Effector memory CD4-positive, alpha-beta T cell (primary cell): Measurements from ENCODE around the gene HADHA.

Source experiments
- DNase-seq, 3 donors: peaks; one replicate each; pipeline ENCODE4 v3.0.0-alpha.2; 2020
- H3K27ac ChIP-seq: 2 replicates; pipeline ENCODE4 v1.7.0; 2013; ENCODE audit warnings: mild to moderate bottlenecking, low read length, moderate library complexity; ENCODE audit not compliant: insufficient read depth, poor library complexity, severe bottlenecking
- H3K27me3 ChIP-seq: replicated peaks from 2 replicates; pipeline ENCODE4 v1.7.0; 2013; ENCODE audit warnings: mild to moderate bottlenecking, low read length; ENCODE audit not compliant: insufficient read depth, control insufficient read depth, poor library complexity, severe bottlenecking
- H3K36me3 ChIP-seq: 2 replicates; pipeline ENCODE4 v1.7.0; 2013; ENCODE audit warnings: mild to moderate bottlenecking, low read length, moderate library complexity; ENCODE audit not compliant: control insufficient read depth, insufficient read depth
- H3K4me1 ChIP-seq: 2 replicates; pipeline ENCODE4 v1.7.0; 2013; ENCODE audit warnings: low read length, mild to moderate bottlenecking; ENCODE audit not compliant: control insufficient read depth, insufficient read depth, poor library complexity, severe bottlenecking
- H3K4me3 ChIP-seq: 2 replicates; pipeline ENCODE4 v1.7.0; 2013; ENCODE audit warnings: low read length, low read depth, mild to moderate bottlenecking; ENCODE audit not compliant: insufficient read depth, poor library complexity, severe bottlenecking
- H3K9me3 ChIP-seq: 2 replicates; pipeline ENCODE4 v1.7.0; 2013; ENCODE audit warnings: mild to moderate bottlenecking, low read length, moderate library complexity; ENCODE audit not compliant: control insufficient read depth

HADHA gene

GRCh38 chr2:26185954-26186770 is 58.3 kb downstream of the HADHA start:
- no peaks in the 10 kb centered on the region for H3K27me3 ChIP-seq
- no peak for DNase-seq
- no peaks in the 10 kb centered on the region for H3K9me3 ChIP-seq
- H3K4me1 ChIP-seq: peaks cover 7% of the 10 kb centered on the region
- no peak overlapping the region for H3K27ac ChIP-seq
- no peak overlapping the region for H3K4me3 ChIP-seq
- H3K36me3 ChIP-seq: peaks cover 9% of the 10 kb centered on the region

- Histone ChIP-seq H3K27ac (peak overlapping the region; percentile 37), H3K4me1 (peaks cover 7% of the 10 kb centered on the region), H3K9me3 (no peaks in the 10 kb centered on the region), H3K36me3 (peaks cover 2% of the 10 kb centered on the region), H3K4me3 (peak overlapping the region; percentile 70), H3K27me3 (no peaks in the 10 kb centered on the region)
- DNase-seq: no peak
These were observed 59.0 kb downstream of the HADHA start for GRCh38 chr2:26185304-26185928.

- H3K36me3 ChIP-seq: no peaks in the 10 kb centered on the region
- H3K4me1 ChIP-seq: peaks cover 7% of the 10 kb centered on the region
- H3K27ac ChIP-seq: peak overlapping the region; percentile 37
- H3K27me3 ChIP-seq: no peaks in the 10 kb centered on the region
- no peaks in the 10 kb centered on the region for H3K9me3 ChIP-seq
- H3K4me3 ChIP-seq: peak overlapping the region; percentile 70
- DNase-seq: peak; percentile 63 to 71 (median 68)
These were observed 59.7 kb downstream of the HADHA start for GRCh38 chr2:26184555-26185303.

GRCh38 chr2:26184121-26184520 is 60.3 kb downstream of the HADHA start:
- Histone ChIP-seq H3K4me1 (peaks cover 11% of the 10 kb centered on the region), H3K4me3 (peak overlapping the region; percentile 58), H3K27ac (no peak overlapping the region), H3K9me3 (no peaks in the 10 kb centered on the region), H3K27me3 (no peaks in the 10 kb centered on the region), H3K36me3 (no peaks in the 10 kb centered on the region)
- DNase-seq: no peak

GRCh38 chr2:26182887-26183630 is 61.4 kb downstream of the HADHA start:
- Histone ChIP-seq H3K4me1 (peaks cover 14% of the 10 kb centered on the region), H3K27ac (no peak overlapping the region), H3K9me3 (no peaks in the 10 kb centered on the region), H3K27me3 (no peaks in the 10 kb centered on the region), H3K4me3 (no peak overlapping the region), H3K36me3 (no peaks in the 10 kb centered on the region)
- no peak for DNase-seq

GRCh38 chr2:26182441-26182840 is 62.0 kb downstream of the HADHA start:
- DNase-seq: no peak
- Histone ChIP-seq H3K9me3 (no peaks in the 10 kb centered on the region), H3K36me3 (no peaks in the 10 kb centered on the region), H3K4me1 (peaks cover 14% of the 10 kb centered on the region), H3K27ac (no peak overlapping the region), H3K27me3 (no peaks in the 10 kb centered on the region), H3K4me3 (no peak overlapping the region)

- H3K27me3 ChIP-seq: peaks cover 5% of the 10 kb centered on the region
- H3K9me3 ChIP-seq: no peaks in the 10 kb centered on the region
- peaks cover 10% of the 10 kb centered on the region for H3K4me1 ChIP-seq
- no peak overlapping the region for H3K27ac ChIP-seq
- no peak for DNase-seq
- peak overlapping the region; percentile 42 for H3K4me3 ChIP-seq
- no peaks in the 10 kb centered on the region for H3K36me3 ChIP-seq
These were observed 65.0 kb downstream of the HADHA start for GRCh38 chr2:26179446-26179913.

- H3K4me3 ChIP-seq: peak overlapping the region; percentile 42
- no peaks in the 10 kb centered on the region for H3K9me3 ChIP-seq
- H3K27me3 ChIP-seq: peaks cover 11% of the 10 kb centered on the region
- no peak overlapping the region for H3K27ac ChIP-seq
- DNase-seq: no peak
- H3K36me3 ChIP-seq: no peaks in the 10 kb centered on the region
- peaks cover 10% of the 10 kb centered on the region for H3K4me1 ChIP-seq
These were observed 65.5 kb downstream of the HADHA start for GRCh38 chr2:26178746-26179436.

GRCh38 chr2:26178246-26178645 is 66.2 kb downstream of the HADHA start:
- peaks cover 16% of the 10 kb centered on the region for H3K27me3 ChIP-seq
- no peaks in the 10 kb centered on the region for H3K36me3 ChIP-seq
- H3K9me3 ChIP-seq: no peaks in the 10 kb centered on the region
- peaks cover 15% of the 10 kb centered on the region for H3K4me1 ChIP-seq
- peak overlapping the region; percentile 42 for H3K4me3 ChIP-seq
- no peak for DNase-seq
- H3K27ac ChIP-seq: no peak overlapping the region
